Osteocyte (in vitro differentiated cells): Measurements from ENCODE around the gene ARHGAP20. TPM values are rescaled to one million over a fixed set of nuclear protein-coding genes. Genes with fewer than 3 reads are reported as not detected.

Experiments
- DNase-seq: peaks from one replicate; pipeline ENCODE4 v3.0.0; 2021; ENCODE audit warnings: mixed read lengths; ENCODE audit not compliant: unreplicated experiment; ENCODE audit errors: extremely low spot score
- H3K27ac Mint-ChIP-seq: one replicate; pipeline ENCODE4 v1.8.0; 2021; ENCODE audit warnings: mild to moderate bottlenecking, mixed read lengths; ENCODE audit not compliant: unreplicated experiment
- H3K27me3 Mint-ChIP-seq: one replicate; pipeline ENCODE4 v1.8.0; 2021; ENCODE audit warnings: mixed read lengths; ENCODE audit not compliant: unreplicated experiment
- H3K36me3 Mint-ChIP-seq: one replicate; pipeline ENCODE4 v1.8.0; 2021; ENCODE audit warnings: mixed read lengths; ENCODE audit not compliant: unreplicated experiment
- H3K4me1 Mint-ChIP-seq: one replicate; pipeline ENCODE4 v1.8.0; 2021; ENCODE audit warnings: mixed read lengths; ENCODE audit not compliant: unreplicated experiment
- H3K4me3 Mint-ChIP-seq: one replicate; pipeline ENCODE4 v1.8.0; 2021; ENCODE audit warnings: mild to moderate bottlenecking, moderate library complexity, mixed read lengths; ENCODE audit not compliant: unreplicated experiment
- H3K9me3 Mint-ChIP-seq: one replicate; pipeline ENCODE4 v1.8.0; 2021; ENCODE audit warnings: mixed read lengths; ENCODE audit not compliant: unreplicated experiment
- total RNA-seq: library from RNA; stranded (reverse); gene quantifications from 2 replicates; pipeline ENCODE4 v1.2.1, GENCODE V29; 2021
- TF ChIP-seq, protein P1 (sequence below): fragments of 200-600 bp; sonication (generic); IDR thresholded peaks from 2 replicates; pipeline ENCODE4 v1.5.0; 2021; ENCODE audit warnings: antibody characterized with exemption, mild to moderate bottlenecking, moderate library complexity

Gene ARHGAP20
- total RNA-seq, 1 donor from 2014 or later = 1.0 TPM

DNA sequence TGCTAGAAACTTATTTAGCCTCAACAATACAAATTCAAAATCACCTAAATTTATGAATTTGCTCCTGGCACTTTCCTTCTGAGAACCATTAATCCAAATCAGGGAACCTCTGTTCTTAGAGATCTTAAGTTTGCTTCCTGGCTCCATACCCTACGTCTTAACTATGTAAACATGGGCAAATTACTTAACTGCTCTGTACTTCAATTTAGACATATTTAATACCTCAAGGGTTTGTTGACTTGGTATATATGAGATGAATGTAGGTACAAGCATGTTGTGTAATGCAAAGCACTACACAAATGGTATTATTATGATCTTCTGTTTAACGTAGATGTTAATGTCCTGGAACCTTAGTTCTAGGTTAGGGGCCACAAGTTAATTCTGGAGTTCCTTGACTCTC, 22.6 kb upstream of the ARHGAP20 start:
- Mint-ChIP-seq H3K36me3 (no peaks in the 10 kb centered on the region), H3K4me3 (no peak overlapping the region), H3K4me1 (no peaks in the 10 kb centered on the region), H3K9me3 (no peaks in the 10 kb centered on the region), H3K27ac (no peak overlapping the region), H3K27me3 (peaks cover 22% of the 10 kb centered on the region)
- no peak for DNase-seq
- TF ChIP-seq, protein P1, sequence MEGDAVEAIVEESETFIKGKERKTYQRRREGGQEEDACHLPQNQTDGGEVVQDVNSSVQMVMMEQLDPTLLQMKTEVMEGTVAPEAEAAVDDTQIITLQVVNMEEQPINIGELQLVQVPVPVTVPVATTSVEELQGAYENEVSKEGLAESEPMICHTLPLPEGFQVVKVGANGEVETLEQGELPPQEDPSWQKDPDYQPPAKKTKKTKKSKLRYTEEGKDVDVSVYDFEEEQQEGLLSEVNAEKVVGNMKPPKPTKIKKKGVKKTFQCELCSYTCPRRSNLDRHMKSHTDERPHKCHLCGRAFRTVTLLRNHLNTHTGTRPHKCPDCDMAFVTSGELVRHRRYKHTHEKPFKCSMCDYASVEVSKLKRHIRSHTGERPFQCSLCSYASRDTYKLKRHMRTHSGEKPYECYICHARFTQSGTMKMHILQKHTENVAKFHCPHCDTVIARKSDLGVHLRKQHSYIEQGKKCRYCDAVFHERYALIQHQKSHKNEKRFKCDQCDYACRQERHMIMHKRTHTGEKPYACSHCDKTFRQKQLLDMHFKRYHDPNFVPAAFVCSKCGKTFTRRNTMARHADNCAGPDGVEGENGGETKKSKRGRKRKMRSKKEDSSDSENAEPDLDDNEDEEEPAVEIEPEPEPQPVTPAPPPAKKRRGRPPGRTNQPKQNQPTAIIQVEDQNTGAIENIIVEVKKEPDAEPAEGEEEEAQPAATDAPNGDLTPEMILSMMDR = no peak

- TF ChIP-seq, protein P1 = no peak
- peaks cover 3% of the 10 kb centered on the region for H3K9me3 Mint-ChIP-seq
Measured at GRCh38 chr11:110730773-110731172, 18.5 kb upstream of the ARHGAP20 start.

GRCh38 chr11:110728883-110729282, 16.6 kb upstream of the ARHGAP20 start:
- Mint-ChIP-seq H3K27me3 (peaks cover 25% of the 10 kb centered on the region), H3K9me3 (peaks cover 3% of the 10 kb centered on the region), H3K4me3 (no peak overlapping the region), H3K27ac (no peak overlapping the region), H3K4me1 (no peaks in the 10 kb centered on the region), H3K36me3 (no peaks in the 10 kb centered on the region)
- no peak for DNase-seq
- TF ChIP-seq, protein P1 = no peak

More at GRCh38 chr11:110730773-110731172, 18.5 kb upstream of the ARHGAP20 start:
- no peaks in the 10 kb centered on the region for H3K36me3 Mint-ChIP-seq
- peaks cover 20% of the 10 kb centered on the region for H3K27me3 Mint-ChIP-seq
- H3K4me1 Mint-ChIP-seq = no peaks in the 10 kb centered on the region
- H3K4me3 Mint-ChIP-seq = no peak overlapping the region
- no peak for DNase-seq
- no peak overlapping the region for H3K27ac Mint-ChIP-seq

GRCh38 chr11:110728476-110728875, 16.2 kb upstream of the ARHGAP20 start:
- H3K27me3 Mint-ChIP-seq = peaks cover 27% of the 10 kb centered on the region
- DNase-seq = no peak
- H3K4me3 Mint-ChIP-seq = no peak overlapping the region
- H3K9me3 Mint-ChIP-seq = peaks cover 3% of the 10 kb centered on the region
- H3K4me1 Mint-ChIP-seq = no peaks in the 10 kb centered on the region
- no peak overlapping the region for H3K27ac Mint-ChIP-seq
- TF ChIP-seq, protein P1 = no peak
- H3K36me3 Mint-ChIP-seq = no peaks in the 10 kb centered on the region

DNA sequence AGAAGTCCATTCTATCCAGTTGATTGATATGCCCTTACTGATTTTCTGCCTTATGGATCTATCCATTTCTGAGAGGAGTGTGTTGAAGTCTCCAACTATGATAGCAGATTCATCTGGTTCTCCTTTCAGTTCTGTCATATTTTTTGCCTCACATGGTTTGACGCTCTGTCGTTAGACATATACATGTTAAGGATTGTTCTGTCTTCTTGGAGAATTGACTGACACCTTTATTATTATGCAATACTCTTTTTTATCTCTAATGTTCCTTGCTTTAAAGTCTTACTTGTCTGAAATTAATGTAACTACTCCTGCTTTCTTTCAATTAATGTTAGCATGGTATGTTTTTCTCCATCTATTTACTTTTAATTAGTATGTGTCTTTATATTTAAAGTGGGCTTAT, 12.1 kb upstream of the ARHGAP20 start:
- TF ChIP-seq, protein P1 = no peak
- no peak overlapping the region for H3K4me3 Mint-ChIP-seq

More for the DNA sequence above, 12.1 kb upstream of the ARHGAP20 start:
- peaks cover 30% of the 10 kb centered on the region for H3K27me3 Mint-ChIP-seq
- no peak overlapping the region for H3K27ac Mint-ChIP-seq
- no peak for DNase-seq
- H3K36me3 Mint-ChIP-seq = no peaks in the 10 kb centered on the region
- peaks cover 3% of the 10 kb centered on the region for H3K9me3 Mint-ChIP-seq
- peaks cover 3% of the 10 kb centered on the region for H3K4me1 Mint-ChIP-seq
